K562 treated with DMSO at 1 percent for 12 hours (cell line): ENCODE data around the gene MYO1A. TPM values are rescaled to one million over a fixed set of nuclear protein-coding genes. Genes with fewer than 3 reads are reported as not detected.

ENCODE experiments used
- total RNA-seq: library from RNA; unstranded; fragments of 300-600 nt; gene quantifications from 2 replicates; pipeline ENCODE4 v1.2.3, GENCODE V29; 2022; ENCODE audit not compliant: insufficient read depth

MYO1A gene
- 0.21 TPM in 1 of 2 replicates, not detected in the other for total RNA-seq

GRCh38 chr12:57049890-57050289 is at the start of gene MYO1A:
Gene MYO1A, minus strand, starts transcription at chr12:57050129. Its CDS starts 1,806 bp downstream, at chr12:57048323.

GRCh38 chr12:57088354-57089270 is 38.7 kb upstream of the MYO1A start, which contains the start of gene NAB2:
Gene NAB2, plus strand, starts transcription at chr12:57089114. Its CDS starts 158 bp downstream, at chr12:57089272.

GRCh38 chr12:57078519-57079404 is 28.8 kb upstream of the MYO1A start, which contains the start of gene NEMP1:
Gene NEMP1, minus strand, starts transcription at chr12:57078791. Its CDS starts 46 bp downstream, at chr12:57078745.

GRCh38 chr12:57016348-57016747 is 33.6 kb downstream of the MYO1A start, which contains the start of gene TAC3:
Gene TAC3, minus strand, starts transcription at chr12:57016529. Its CDS starts 732 bp downstream, at chr12:57015797.

GRCh38 chr12:57005980-57006808 is 43.7 kb downstream of the MYO1A start, which contains the start of gene ZBTB39:
Gene ZBTB39, minus strand, starts transcription at chr12:57006546. Its CDS starts 1,629 bp downstream, at chr12:57004917.

Other genes starting within 250 kb of the MYO1A start
- not detected in 2 replicates for gene SDR9C7, start 115.7 kb downstream of the MYO1A start, total RNA-seq
- 0.34 and 0.65 TPM in 2 replicates for gene RDH16, start 92.5 kb downstream of the MYO1A start, total RNA-seq
- gene ZBTB39, start 43.6 kb downstream of the MYO1A start, total RNA-seq, result 2.9 and 13.3 TPM in 2 replicates
- not detected in 2 replicates for gene TAC3, start 33.6 kb downstream of the MYO1A start, total RNA-seq
- 9.3 and 40.5 TPM in 2 replicates for gene NEMP1, start 28.7 kb upstream of the MYO1A start, total RNA-seq
- gene NAB2, start 39.0 kb upstream of the MYO1A start, total RNA-seq, result 28.3 and 31.9 TPM in 2 replicates
- 21.4 and 45.6 TPM in 2 replicates for gene STAT6, start 61.2 kb upstream of the MYO1A start, total RNA-seq
- gene LRP1, start 78.4 kb upstream of the MYO1A start, total RNA-seq, result 0.64 and 2.9 TPM in 2 replicates
- gene LRP1-AS, start 97.5 kb upstream of the MYO1A start, total RNA-seq, result not detected in 2 replicates
- gene NXPH4, start 166.7 kb upstream of the MYO1A start, total RNA-seq, result 10.6 and 11.7 TPM in 2 replicates
- 394 and 460 TPM in 2 replicates for gene SHMT2, start 179.6 kb upstream of the MYO1A start, total RNA-seq
- gene STAC3, start 201.1 kb upstream of the MYO1A start, total RNA-seq, result 5.1 and 9.5 TPM in 2 replicates